PC-9 (cell line): ENCODE results near the gene MRPL57. TPM values are rescaled to one million over a fixed set of nuclear protein-coding genes. Genes with fewer than 3 reads are reported as not detected.
"Not testable (repeated sequence)": the region's sequence is repeated elsewhere in the genome, so short reads cannot be mapped to it uniquely, and the experiment has no call there.

Experiments
- BruUV-seq: library from RNA; stranded (reverse); fragments of 400-500 nt; replicated peaks from 2 replicates; lab custom pipeline; 2021; lab: Mats Ljungman, UMichigan
- CTCF ChIA-PET: fragments of 300-600 bp; sonication (Branson Sonifier 250); formaldehyde crosslinking; loops from one replicate; lab custom pipeline; 2022; ENCODE audit warnings: antibody characterized with exemption; lab: Charles Lee
- POLR2A ChIA-PET: fragments of 300-600 bp; sonication (Branson Sonifier 250); formaldehyde crosslinking; loops from one replicate; lab custom pipeline; 2022; ENCODE audit warnings: antibody characterized with exemption; ENCODE audit not compliant: unreplicated experiment; lab: Charles Lee
- DNase-seq, 2 experiments: peaks; one replicate each; pipeline versions ENCODE4 v3.0.0 to v3.0.0-alpha.2; 2015 to 2022; ENCODE audit warnings: mixed read lengths in 1 of 2
- H2AFZ ChIP-seq: fragments of 200-600 bp; sonication (generic); 2 replicates; pipeline ENCODE4 v1.8.1; 2017; ENCODE audit warnings: antibody characterized with exemption
- H3F3A ChIP-seq: fragments of 200-600 bp; sonication (generic); 2 replicates; pipeline ENCODE4 v1.8.1; 2017; ENCODE audit warnings: antibody characterized with exemption, mild to moderate bottlenecking, low read depth; ENCODE audit not compliant: insufficient read depth
- H3K27ac ChIP-seq: fragments of 200-600 bp; sonication (generic); 2 replicates; pipeline ENCODE4 v1.6.1; 2016; ENCODE audit warnings: mixed run types
- H3K27me3 ChIP-seq: fragments of 200-600 bp; sonication (generic); 2 replicates; pipeline ENCODE4 v1.6.1; 2016; ENCODE audit warnings: low read depth, mixed run types; ENCODE audit not compliant: insufficient read depth
- H3K36me3 ChIP-seq: fragments of 200-600 bp; sonication (generic); 2 replicates; pipeline ENCODE4 v1.6.1; 2016; ENCODE audit warnings: low read depth, mixed run types
- H3K4me1 ChIP-seq: fragments of 200-600 bp; sonication (generic); replicated peaks from 2 replicates; pipeline ENCODE4 v1.6.1; 2016; ENCODE audit warnings: mixed run types; ENCODE audit not compliant: insufficient read depth
- H3K4me2 ChIP-seq: fragments of 200-600 bp; sonication (generic); 2 replicates; pipeline ENCODE4 v1.6.1; 2017; ENCODE audit warnings: mixed run types
- H3K4me3 ChIP-seq: fragments of 200-600 bp; sonication (generic); 2 replicates; pipeline ENCODE4 v1.6.1; 2016; ENCODE audit warnings: mixed run types
- H3K79me2 ChIP-seq: fragments of 200-600 bp; sonication (generic); 2 replicates; pipeline ENCODE4 v1.6.1; 2017; ENCODE audit warnings: low read depth, mixed run types
- H3K9me2 ChIP-seq: fragments of 200-600 bp; sonication (generic); 2 replicates; pipeline ENCODE4 v1.8.1; 2017; ENCODE audit warnings: mild to moderate bottlenecking; ENCODE audit not compliant: insufficient read depth
- H3K9me3 ChIP-seq: fragments of 200-600 bp; sonication (generic); 2 replicates; pipeline ENCODE4 v1.8.1; 2016; ENCODE audit warnings: low read depth; ENCODE audit not compliant: insufficient read depth
- H4K20me1 ChIP-seq: fragments of 200-600 bp; sonication (generic); 2 replicates; pipeline ENCODE4 v1.8.1; 2017; ENCODE audit not compliant: insufficient read depth
- CTCF ChIP-seq: fragments of 200-600 bp; sonication (generic); conservative IDR thresholded peaks from 2 replicates; pipeline ENCODE4 v1.6.1; 2017; ENCODE audit warnings: mixed run types, antibody characterized with exemption, mild to moderate bottlenecking, moderate library complexity
- EZH2 ChIP-seq: fragments of 200-600 bp; sonication (generic); IDR thresholded peaks from 2 replicates; pipeline ENCODE4 v1.8.0; 2017; ENCODE audit warnings: antibody characterized with exemption, low read depth
- intact Hi-C: fragments of 100-400 bp; cut with micrococcal nuclease; formaldehyde crosslinking; loops from one replicate; pipeline ENCODE4 v1.10.0; 2022; ENCODE audit not compliant: unreplicated experiment
- total RNA-seq: library from RNA; stranded (reverse); gene quantifications from 2 replicates; pipeline ENCODE4 v1.2.3, GENCODE V29; 2021

The MRPL57 gene
- total RNA-seq, 1 experiment from 2014 or later, result 11.0 TPM

GRCh38 chr13:21134475-21134874 lies 42.0 kb upstream of the MRPL57 start:
- no peak for TF ChIP-seq CTCF
- no peak for TF ChIP-seq EZH2
- ChIA-PET CTCF (no interaction called here), POLR2A (no interaction called here)
- no peak for DNase-seq
- intact Hi-C loops, result loop anchor here (5.0 kb wide), 1 partner anchor 192 kb away; no protein-coding TSS in a partner anchor
- no peaks in the 10 kb centered on the region for H4K20me1 ChIP-seq
- H3F3A ChIP-seq, result peaks cover 10% of the 10 kb centered on the region
- no peaks in the 10 kb centered on the region for H3K36me3 ChIP-seq
- peak overlapping the region; percentile 24; the same call in 1 of the 2 replicates for H3K4me2 ChIP-seq
- no peaks in the 10 kb centered on the region for H3K9me2 ChIP-seq
- H3K4me1 ChIP-seq, result no peaks in the 10 kb centered on the region; the same call in 1 of the 2 replicates
- no peaks in the 10 kb centered on the region for H3K9me3 ChIP-seq
- no peak overlapping the region for H3K4me3 ChIP-seq
- H3K27ac ChIP-seq, result no peak overlapping the region
- no peak overlapping the region for H2AFZ ChIP-seq
- H3K79me2 ChIP-seq, result no peaks in the 10 kb centered on the region
- H3K27me3 ChIP-seq, result no peaks in the 10 kb centered on the region
- no TSS peak for BruUV-seq

- H3F3A ChIP-seq, H3K4me1 ChIP-seq, H3K4me2 ChIP-seq, intact Hi-C loops, H3K79me2 ChIP-seq, H3K9me2 ChIP-seq, POLR2A ChIA-PET, H2AFZ ChIP-seq, H3K4me3 ChIP-seq, CTCF ChIA-PET, H3K27me3 ChIP-seq, H3K36me3 ChIP-seq, H4K20me1 ChIP-seq, BruUV-seq, H3K9me3 ChIP-seq, H3K27ac ChIP-seq, DNase-seq: not testable (repeated sequence)
Observed at GRCh38 chr13:21135833-21136232, 40.6 kb upstream of the MRPL57 start.

GRCh38 chr13:21137696-21138095 lies 38.8 kb upstream of the MRPL57 start:
- Histone ChIP-seq H3F3A (peaks cover 5% of the 10 kb centered on the region; the same call in 1 of the 2 replicates), H3K4me1 (peaks cover 15% of the 10 kb centered on the region), H3K4me2 (no peak overlapping the region), H4K20me1 (peaks cover 2% of the 10 kb centered on the region; the same call in 1 of the 2 replicates), H3K4me3 (no peak overlapping the region), H2AFZ (no peak overlapping the region), H3K9me3 (no peaks in the 10 kb centered on the region), H3K9me2 (no peaks in the 10 kb centered on the region), H3K79me2 (peaks cover 23% of the 10 kb centered on the region), H3K36me3 (peaks cover 4% of the 10 kb centered on the region), H3K27ac (no peak overlapping the region), H3K27me3 (no peaks in the 10 kb centered on the region)
- BruUV-seq, result no TSS peak
- intact Hi-C loops, result no loop called here
- TF ChIP-seq EZH2 (no peak), CTCF (no peak)
- POLR2A ChIA-PET, result no interaction called here
- CTCF ChIA-PET, result interaction anchor here (0.6 kb wide), 1 partner anchor 440 kb away, joined by 22 read pairs; no protein-coding TSS in a partner anchor
- DNase-seq, result no peak

GRCh38 chr13:21138561-21138960 lies 37.9 kb upstream of the MRPL57 start:
- Histone ChIP-seq H3K36me3 (peaks cover 10% of the 10 kb centered on the region), H3K9me3 (no peaks in the 10 kb centered on the region), H3K4me2 (no peak overlapping the region), H4K20me1 (peaks cover 9% of the 10 kb centered on the region), H2AFZ (no peak overlapping the region), H3K27ac (no peak overlapping the region), H3F3A (peaks cover 9% of the 10 kb centered on the region; the same call in 1 of the 2 replicates), H3K4me1 (peaks cover 19% of the 10 kb centered on the region), H3K79me2 (peaks cover 31% of the 10 kb centered on the region), H3K4me3 (no peak overlapping the region), H3K9me2 (no peaks in the 10 kb centered on the region), H3K27me3 (no peaks in the 10 kb centered on the region)
- no peak for TF ChIP-seq CTCF
- TF ChIP-seq EZH2, result no peak
- intact Hi-C loops, result no loop called here
- no TSS peak for BruUV-seq
- DNase-seq, result no peak
- CTCF ChIA-PET, result no interaction called here
- POLR2A ChIA-PET, result no interaction called here
